Femur (tissue), 1 donor: ENCODE data around the gene ESYT2.
A peak's percentile ranks its signal among the peaks of the same experiment; 100 is the strongest.
"Not testable (repeated sequence)": the region's sequence is repeated elsewhere in the genome, so short reads cannot be mapped to it uniquely, and the experiment has no call there.

Experiments used
- DNase-seq: peaks from one replicate; pipeline ENCODE4 v3.0.0-alpha.2; 2017

Gene ESYT2

GRCh38 chr7:158723266-158723665, 106.0 kb downstream of the ESYT2 start:
- no peak for DNase-seq

GRCh38 chr7:158722574-158723237, 106.6 kb downstream of the ESYT2 start:
- DNase-seq = no peak

- DNase-seq = no peak
Observed at GRCh38 chr7:158720112-158720511, 109.2 kb downstream of the ESYT2 start.

GRCh38 chr7:158716802-158717201, 112.5 kb downstream of the ESYT2 start:
- no peak for DNase-seq

GRCh38 chr7:158710651-158711102, 118.6 kb downstream of the ESYT2 start:
- no peak for DNase-seq

- DNase-seq = no peak
Observed at GRCh38 chr7:158707610-158708009, 121.7 kb downstream of the ESYT2 start.

GRCh38 chr7:158706710-158707590, 122.4 kb downstream of the ESYT2 start:
- DNase-seq = no peak

- no peak for DNase-seq
Observed at GRCh38 chr7:158706273-158706704, 123.0 kb downstream of the ESYT2 start.

GRCh38 chr7:158705234-158705850, 124.0 kb downstream of the ESYT2 start:
- no peak for DNase-seq

GRCh38 chr7:158704524-158705233, 124.6 kb downstream of the ESYT2 start, which contains the start of gene NCAPG2:
Gene NCAPG2, minus strand, starts transcription at chr7:158704804. Its CDS starts 2,905 bp downstream, at chr7:158701899.
- peak; percentile 99 for DNase-seq

GRCh38 chr7:158703679-158704523, 125.4 kb downstream of the ESYT2 start:
- not testable (repeated sequence) for DNase-seq

- DNase-seq = no peak
Observed at GRCh38 chr7:158702944-158703343, 126.4 kb downstream of the ESYT2 start.

GRCh38 chr7:158702196-158702595, 127.1 kb downstream of the ESYT2 start:
- no peak for DNase-seq

GRCh38 chr7:158700008-158700407, 129.3 kb downstream of the ESYT2 start:
- no peak for DNase-seq

- DNase-seq = no peak
Observed at GRCh38 chr7:158699341-158699740, 130.0 kb downstream of the ESYT2 start.

- DNase-seq = no peak
Observed at GRCh38 chr7:158698657-158699195, 130.6 kb downstream of the ESYT2 start.

GRCh38 chr7:158697597-158697996, 131.7 kb downstream of the ESYT2 start:
- DNase-seq = not testable (repeated sequence)

- DNase-seq = peak; percentile 73
Observed at GRCh38 chr7:158695726-158696452, 133.4 kb downstream of the ESYT2 start.

GRCh38 chr7:158695056-158695455, 134.3 kb downstream of the ESYT2 start:
- DNase-seq = no peak

GRCh38 chr7:158694650-158695049, 134.7 kb downstream of the ESYT2 start:
- no peak for DNase-seq

GRCh38 chr7:158689488-158689887, 139.8 kb downstream of the ESYT2 start:
- DNase-seq = no peak
